Cardiac fibroblast (primary cell): ENCODE results near the gene UBE2G2.

Experiments used
- DNase-seq, 2 donors: peaks; one replicate each; pipeline versions ENCODE4 v3.0.0 to v3.0.0-alpha.2; 2010; ENCODE audit warnings: low read depth in 2 of 2
- H3K4me3 ChIP-seq, 2 donors: replicated peaks in 1 of 2; 1 replicate in 1 of 2; 2 replicates in 1 of 2; pipeline ENCODE4 v1.5.1; 2011; ENCODE audit warnings: low read depth in 2 of 2, low read length in 2 of 2, mild to moderate bottlenecking in 2 of 2, moderate library complexity in 1 of 2
- TF ChIP-seq, protein P1 (sequence below): IDR thresholded peaks from one replicate; pipeline ENCODE4 v1.5.1; 2011; ENCODE audit warnings: low read depth, mild to moderate bottlenecking, low read length, inconsistent platforms

Gene UBE2G2

DNA sequence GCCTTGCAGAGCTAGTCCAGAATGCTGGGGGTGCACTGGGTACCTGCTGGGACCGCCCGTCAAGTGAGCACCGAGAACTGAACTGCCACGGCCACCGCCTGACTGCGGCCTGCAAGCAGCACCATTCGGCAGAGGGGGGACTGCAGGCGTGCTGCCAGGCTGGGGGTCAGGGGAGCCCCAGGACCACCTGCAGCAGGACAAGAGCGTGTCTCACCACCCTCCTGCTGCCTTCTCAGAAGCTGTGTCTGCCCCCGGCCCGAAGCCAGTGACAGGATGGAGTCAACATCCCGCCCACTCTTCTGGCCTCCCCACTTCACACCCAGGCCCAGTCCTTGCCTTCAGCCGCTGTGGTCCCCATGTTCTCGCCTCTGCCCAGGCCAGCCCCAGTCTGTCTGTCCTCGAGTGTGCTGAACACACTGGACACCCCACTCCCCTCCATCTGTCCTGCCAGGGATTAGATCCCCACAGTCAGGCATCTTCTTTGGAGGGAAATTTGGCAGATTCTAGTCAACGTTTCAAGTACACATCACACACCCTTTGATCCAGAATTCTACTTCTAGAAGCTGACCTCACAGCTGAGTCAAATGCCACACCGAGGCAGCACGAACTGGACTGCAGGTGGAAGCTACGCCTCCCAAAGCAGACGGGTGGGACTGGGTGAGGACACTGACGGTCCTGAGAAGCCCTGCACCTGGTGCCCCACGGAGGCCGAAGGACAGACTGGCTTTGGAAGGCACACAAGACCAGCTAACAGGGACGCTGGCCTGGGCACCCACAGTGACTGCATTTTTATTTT lies 45.8 kb upstream of the UBE2G2 start:
- no peak for DNase-seq
- TF ChIP-seq, protein P1, sequence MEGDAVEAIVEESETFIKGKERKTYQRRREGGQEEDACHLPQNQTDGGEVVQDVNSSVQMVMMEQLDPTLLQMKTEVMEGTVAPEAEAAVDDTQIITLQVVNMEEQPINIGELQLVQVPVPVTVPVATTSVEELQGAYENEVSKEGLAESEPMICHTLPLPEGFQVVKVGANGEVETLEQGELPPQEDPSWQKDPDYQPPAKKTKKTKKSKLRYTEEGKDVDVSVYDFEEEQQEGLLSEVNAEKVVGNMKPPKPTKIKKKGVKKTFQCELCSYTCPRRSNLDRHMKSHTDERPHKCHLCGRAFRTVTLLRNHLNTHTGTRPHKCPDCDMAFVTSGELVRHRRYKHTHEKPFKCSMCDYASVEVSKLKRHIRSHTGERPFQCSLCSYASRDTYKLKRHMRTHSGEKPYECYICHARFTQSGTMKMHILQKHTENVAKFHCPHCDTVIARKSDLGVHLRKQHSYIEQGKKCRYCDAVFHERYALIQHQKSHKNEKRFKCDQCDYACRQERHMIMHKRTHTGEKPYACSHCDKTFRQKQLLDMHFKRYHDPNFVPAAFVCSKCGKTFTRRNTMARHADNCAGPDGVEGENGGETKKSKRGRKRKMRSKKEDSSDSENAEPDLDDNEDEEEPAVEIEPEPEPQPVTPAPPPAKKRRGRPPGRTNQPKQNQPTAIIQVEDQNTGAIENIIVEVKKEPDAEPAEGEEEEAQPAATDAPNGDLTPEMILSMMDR: no peak
- H3K4me3 ChIP-seq: no peak overlapping the region

DNA sequence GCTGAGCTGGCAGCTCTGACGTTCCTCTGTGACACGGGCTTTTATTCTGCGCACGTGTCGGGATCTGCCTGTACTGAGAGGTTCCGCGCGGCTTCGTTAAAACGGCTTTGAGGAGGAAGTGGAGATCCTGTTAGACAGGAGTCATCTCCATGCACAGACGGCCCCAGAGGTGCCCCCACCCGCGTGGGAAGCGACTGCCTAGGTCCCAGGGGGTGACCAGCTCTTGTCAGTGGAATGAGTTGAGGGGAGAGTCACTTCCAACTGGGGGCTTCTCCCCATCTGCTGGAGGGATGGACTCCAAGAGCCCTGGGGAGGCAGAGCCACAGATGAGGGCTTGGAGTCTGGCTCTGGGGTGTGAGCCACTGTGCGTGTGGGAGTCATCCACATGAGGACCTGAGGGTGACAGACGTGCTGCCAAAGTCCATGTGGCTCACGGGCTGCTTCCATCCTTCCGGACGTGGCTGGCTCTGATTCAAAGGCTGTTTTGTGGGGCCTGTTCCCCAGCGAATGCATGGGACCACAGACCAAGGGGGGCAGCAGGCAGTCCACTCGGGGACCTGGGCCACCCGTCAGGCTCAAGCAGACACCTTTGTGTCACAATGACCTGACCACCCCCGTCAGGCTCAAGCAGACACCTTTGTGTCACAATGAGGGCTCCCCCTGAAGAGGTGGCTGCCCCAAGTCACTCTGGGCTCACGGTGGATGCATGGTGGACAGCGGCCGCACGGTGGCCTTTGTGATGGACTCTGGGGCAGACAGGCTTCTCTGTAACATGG lies 45.1 kb upstream of the UBE2G2 start:
- DNase-seq: peak; percentile 56 to 73
- TF ChIP-seq, protein P1: no peak
- no peak overlapping the region for H3K4me3 ChIP-seq

DNA sequence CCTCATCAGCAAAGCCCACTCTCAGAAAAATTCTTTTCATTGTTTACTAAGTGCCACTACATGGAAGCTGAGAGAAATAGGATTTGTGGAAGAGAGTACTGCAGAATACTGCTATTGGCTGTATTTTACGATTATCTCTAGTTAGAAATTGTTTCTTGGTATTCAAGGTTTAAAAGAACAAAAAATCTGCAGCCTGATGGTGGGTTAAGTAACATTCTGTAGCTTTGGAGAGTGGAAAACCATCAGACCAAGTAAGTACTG lies 44.5 kb upstream of the UBE2G2 start:
- DNase-seq: no peak
- TF ChIP-seq, protein P1: no peak
- H3K4me3 ChIP-seq: peak overlapping the region; percentile 32 to 42

DNA sequence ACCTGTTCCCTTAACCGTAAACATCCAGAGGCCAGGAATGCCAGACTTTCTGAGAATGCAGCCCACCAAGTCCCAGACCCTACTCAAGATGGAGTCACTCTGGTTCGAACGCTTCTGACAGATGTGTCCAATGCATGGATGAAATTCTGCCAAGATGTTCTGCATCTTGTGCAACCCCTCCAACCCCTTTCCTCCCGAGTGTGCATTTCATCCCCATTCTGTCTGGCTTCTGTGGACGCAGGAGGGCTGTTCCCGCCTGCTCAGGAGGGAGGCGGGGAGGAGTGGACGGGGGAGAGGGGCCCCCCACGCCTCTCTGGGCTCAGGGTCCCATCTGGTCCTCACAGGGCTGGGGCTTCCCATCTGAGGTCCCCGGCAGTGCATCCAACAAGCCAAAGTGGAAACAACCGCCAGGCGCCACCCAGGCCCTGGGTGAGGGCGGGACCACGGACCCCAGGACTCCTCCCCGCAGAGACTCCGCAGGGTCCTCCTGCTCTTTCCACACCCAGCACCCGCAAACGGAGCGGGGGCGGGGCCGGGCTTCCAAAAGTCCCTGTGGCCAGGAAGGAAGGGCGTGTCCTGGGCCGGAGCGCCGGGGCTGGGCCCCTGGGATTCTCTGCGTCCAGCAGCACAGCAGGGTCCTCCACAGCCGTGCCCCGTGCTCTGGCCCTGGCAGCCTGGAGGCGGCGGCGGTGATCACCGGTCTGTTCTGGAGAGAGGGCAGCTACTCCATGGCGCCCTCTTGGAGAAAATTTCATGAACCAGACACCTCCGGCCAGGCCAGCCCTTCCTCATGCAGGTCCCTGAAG lies 44.0 kb upstream of the UBE2G2 start:
- TF ChIP-seq, protein P1: peak; percentile 47
- H3K4me3 ChIP-seq: peak overlapping the region; percentile 32 to 42
- peak; percentile 60 to 79 for DNase-seq

DNA sequence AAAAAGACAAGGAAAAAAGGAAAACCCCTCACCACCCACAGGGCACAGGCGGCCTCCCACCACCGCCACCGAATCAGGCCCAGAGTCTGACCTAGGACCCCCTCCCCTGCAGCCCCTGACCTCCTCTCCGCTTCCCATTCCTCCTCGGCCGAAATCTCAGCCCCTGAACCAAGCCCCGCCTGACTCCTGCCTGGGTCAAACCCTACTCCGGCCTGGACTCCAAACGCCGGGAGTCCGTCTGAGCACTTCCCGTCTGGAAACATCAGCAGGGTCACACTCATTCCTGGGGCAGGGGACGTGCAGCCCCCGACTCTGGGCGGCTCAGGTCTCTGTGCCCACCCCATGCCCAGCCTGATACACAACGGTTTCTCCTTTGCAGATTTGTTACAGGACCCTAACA lies 42.6 kb upstream of the UBE2G2 start:
- H3K4me3 ChIP-seq: no peak overlapping the region
- TF ChIP-seq, protein P1: no peak
- DNase-seq: no peak

DNA sequence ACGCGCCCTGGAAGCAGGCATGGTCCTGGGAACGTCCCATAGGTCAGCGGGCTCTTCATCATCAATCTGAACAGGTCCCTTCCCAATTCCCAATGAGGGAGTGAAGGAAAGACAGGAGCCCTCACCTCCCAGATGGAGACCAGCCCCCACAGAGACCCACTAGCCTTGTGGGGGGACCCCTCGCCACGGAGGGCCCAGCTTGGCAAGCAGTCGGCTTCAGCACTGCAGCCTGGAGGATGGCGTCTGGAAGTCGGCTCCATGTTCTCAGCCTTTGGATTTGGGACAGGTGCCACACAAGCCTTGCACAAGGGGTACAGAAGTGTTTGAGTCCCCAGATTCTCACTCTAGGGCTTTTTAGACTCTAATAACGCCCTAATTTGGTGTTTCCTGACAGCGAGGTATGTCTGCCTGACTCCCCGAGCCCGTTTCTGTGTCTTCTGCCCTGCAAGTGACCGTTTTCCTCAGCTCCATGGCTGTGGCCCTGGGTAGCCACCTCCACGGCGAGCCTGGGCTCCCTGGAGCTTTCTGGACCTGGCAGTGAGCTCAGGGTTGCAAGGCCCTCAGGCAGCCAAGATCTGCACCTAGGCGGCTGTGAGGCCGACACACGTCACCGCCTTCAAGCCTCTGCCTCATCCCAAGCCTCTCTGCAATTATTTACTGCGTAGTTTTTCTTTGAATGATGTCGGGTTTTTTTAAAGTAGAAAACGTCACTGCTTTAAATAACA lies 41.3 kb upstream of the UBE2G2 start:
- TF ChIP-seq, protein P1: no peak
- no peak for DNase-seq
- H3K4me3 ChIP-seq: no peak overlapping the region
